ENCODE results near the gene INSR.
A peak's percentile ranks its signal among the peaks of the same experiment; 100 is the strongest.
"Not testable (repeated sequence)": the region's sequence is repeated elsewhere in the genome, so short reads cannot be mapped to it uniquely, and the experiment has no call there.

INSR gene

DNA sequence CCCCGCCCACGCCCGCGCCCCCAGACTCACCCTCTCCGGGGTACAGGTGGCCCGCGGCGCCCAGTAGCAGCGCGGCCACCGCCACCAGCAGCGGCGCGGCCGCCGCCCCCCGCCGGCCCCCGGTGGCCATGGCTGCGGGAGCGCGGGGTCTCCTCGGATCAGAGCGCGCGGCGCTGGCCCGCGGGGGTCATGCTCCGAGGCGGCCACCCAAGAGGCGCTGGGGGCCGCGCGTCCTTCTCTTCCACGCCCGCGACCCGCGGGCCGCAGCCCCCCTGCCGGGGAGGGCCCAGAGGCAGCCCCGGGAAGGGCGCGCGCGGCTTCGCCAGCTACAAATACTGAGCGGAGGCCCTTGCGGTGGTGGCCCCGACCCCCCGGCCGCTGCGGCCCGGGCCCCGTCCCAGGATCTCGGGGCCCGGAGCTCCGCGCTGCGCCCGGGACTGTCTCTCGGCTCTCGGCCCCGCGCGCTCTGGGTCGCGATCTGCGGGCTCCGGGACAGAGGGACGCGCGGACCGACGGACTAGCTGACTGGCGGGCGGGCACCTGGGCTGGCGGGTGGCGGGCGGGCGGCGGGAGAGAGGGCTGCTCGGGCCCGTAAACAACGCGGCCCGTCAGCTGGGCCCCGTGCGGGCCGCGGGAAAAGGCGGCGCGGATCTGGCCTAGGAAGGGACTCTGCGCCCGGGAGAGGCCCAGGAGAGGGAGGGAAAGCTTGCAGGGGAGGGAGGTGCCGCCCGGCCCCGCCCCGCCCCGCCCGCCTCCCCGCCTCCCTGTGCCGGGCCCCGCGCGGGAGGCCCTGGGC is at the start of gene INSR:
TSS of gene INSR (minus strand) at position 653 of the 796 bp plus-strand sequence. CDS start at position 130, 523 bp downstream.
- no peak for DNase-seq (ENCODE audit: low read depth in 2 of 2, low spot score in 1 of 2)

- DNase-seq (ENCODE audit: low read depth in 2 of 2, low spot score in 1 of 2) = no peak
These were observed 47.9 kb upstream of the INSR start for GRCh38 chr19:7342143-7342542.

DNA sequence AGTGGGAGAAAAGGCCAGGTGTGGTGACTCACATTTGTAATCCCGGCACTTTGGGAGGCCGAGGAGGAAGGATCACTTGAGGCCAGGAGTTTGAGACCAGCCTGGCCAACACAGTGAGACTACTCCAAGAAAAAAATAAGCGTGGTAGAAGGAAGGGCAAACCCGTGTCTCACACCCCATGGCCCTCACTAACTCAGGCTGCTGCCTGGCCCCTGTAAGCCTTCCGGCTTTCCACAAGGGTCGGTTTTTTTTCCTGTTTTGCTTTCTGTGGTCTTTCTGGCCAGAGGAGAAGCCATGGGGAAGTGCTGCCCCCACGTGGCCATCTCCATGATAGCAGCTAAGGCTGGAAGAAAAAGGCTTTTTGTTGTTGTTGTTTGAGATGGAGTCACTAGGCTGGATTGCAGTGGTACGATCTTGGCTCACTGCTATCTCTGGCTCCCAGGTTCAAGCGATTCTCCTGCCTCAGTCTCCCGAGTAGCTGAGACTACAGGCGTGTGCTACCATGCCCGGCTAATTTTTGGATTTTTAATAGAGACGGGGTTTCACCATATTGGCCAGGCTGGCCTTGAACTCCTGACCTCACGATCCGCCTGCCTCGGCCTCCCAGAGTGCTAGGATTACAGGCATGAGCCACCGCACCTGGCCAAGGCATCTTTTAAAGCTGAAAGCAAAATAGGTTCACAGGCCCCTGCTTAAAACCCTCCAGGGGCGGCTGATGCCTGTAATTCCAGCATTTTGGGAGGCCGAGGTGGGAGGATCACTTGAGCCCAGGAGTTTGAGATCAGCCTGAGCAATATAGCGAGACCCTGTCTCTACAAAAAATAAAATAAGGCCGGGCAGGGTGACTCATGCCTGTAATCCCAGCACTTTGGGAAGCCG is 47.0 kb upstream of the INSR start:
- DNase-seq (ENCODE audit: low read depth in 2 of 2, low spot score in 1 of 2) = peak; percentile 60 to 87

DNA sequence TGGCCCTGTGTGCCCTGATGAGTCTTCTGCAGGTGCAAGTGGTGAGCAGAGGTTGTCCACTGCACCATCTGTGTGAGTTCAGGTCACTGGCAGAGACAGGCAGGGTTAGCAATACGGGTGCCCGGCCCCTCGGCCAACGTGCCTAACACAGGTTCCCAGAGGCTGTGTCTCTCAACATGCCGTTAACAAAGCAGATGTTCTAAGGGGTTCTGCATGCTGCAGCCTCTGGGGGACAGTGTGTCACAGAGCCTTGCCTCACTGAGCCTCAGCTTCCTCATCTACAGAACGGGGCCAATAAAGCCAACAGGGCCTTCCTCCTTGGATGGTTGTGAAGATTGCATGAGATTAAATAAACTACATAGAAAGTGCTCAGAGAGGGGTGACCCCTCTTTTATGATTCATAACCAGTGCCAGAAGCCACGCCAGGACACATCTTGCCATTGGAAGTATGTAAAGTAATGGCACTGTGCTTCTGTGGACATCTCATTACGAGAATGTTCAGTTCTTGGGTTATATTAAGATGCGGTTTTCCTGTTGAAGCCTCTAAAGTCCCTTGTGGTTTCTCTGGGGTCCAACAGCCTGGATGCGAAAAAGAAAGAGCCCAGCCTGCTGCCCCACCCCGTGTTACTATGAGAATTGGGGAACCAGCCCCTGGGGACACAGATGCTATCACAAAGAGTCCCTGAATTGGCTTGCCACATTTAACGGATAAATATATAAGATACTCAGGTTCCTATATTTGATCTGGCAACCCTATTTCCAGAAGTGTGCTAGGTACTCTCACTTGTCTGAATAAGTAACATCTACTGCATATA is 43.4 kb upstream of the INSR start:
- no peak for DNase-seq (ENCODE audit: low read depth in 2 of 2, low spot score in 1 of 2)

DNA sequence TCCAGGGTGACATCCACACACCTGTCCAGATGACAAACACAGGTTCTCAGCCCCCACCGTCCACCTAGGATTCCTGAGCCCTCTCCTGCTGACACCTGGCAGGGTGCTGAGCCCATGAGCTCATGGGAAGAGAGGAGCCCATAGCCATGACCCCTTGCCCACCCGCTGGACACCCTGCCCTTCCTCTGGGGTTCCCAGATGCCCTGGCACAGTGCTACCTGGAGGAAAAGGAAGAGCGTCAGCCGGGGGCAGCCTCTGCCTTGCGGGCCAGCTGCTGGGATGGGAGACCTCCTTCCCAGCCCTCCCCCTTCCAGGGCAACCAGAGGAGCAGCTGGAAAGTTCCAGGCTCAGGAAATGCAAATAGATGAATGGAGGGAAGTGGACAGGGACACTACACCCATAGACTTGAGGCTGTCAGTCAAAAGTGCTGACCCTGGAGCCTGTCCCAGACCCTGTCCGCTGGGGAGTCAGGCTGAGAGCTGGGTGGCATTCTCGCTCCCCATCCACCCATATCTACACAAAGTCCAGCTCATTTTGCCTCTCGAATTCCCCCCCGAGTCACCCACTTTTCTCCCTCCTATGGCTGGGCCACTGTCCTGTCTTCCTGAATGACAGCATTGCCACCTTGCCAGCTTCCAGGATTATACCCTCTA is 42.2 kb upstream of the INSR start:
- no peak for DNase-seq (ENCODE audit: low read depth in 2 of 2, low spot score in 1 of 2)

GRCh38 chr19:7333198-7334118 is 39.2 kb upstream of the INSR start:
- no peak for DNase-seq (ENCODE audit: low read depth in 2 of 2, low spot score in 1 of 2)

GRCh38 chr19:7331446-7331845 is 37.2 kb upstream of the INSR start:
- DNase-seq (ENCODE audit: low read depth in 2 of 2, low spot score in 1 of 2) = no peak

- DNase-seq (ENCODE audit: low read depth in 2 of 2, low spot score in 1 of 2) = no peak
These were observed 34.4 kb upstream of the INSR start for GRCh38 chr19:7328647-7329046.

- no peak for DNase-seq (ENCODE audit: low read depth in 2 of 2, low spot score in 1 of 2)
These were observed 33.6 kb upstream of the INSR start for GRCh38 chr19:7327802-7328201.

DNA sequence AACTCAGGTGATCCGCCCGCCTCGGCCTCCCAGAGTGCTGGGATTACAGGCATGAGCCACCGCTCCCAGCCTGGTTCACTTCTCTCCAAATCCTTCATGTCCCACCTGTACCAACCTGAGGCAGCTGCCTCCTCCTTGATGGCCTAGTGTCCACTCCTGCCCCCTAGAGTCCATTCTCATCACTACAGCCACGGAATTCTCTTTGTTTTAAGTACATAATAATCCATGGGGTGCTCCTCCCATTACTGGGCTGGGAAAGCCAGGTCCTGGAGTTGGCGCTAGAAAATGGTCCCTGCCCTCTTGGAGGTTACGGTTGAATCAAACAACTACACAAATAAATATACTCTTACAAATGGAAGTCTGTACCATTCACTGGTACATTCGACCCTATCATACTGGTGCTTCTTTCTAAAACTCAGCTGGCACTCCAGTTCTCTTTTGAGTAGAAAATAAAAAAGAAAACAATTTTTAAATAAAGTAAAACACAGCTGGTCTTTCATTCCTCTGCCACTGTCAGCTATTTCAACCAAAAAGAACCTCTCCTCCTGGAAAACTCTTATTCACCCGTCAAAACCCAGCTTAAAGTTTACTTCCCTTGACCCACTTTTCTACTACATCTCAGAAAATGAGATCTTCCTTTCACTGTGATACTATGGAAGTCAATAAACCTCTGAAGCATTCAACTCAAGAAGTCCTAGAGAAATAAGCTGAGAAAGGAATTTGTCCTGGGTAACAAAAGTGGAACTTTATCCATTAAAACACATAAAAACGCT is 32.1 kb upstream of the INSR start:
- DNase-seq (ENCODE audit: low read depth in 2 of 2, low spot score in 1 of 2) = no peak

- DNase-seq (ENCODE audit: low read depth in 2 of 2, low spot score in 1 of 2) = no peak
These were observed 24.0 kb upstream of the INSR start for GRCh38 chr19:7318176-7318575.

DNA sequence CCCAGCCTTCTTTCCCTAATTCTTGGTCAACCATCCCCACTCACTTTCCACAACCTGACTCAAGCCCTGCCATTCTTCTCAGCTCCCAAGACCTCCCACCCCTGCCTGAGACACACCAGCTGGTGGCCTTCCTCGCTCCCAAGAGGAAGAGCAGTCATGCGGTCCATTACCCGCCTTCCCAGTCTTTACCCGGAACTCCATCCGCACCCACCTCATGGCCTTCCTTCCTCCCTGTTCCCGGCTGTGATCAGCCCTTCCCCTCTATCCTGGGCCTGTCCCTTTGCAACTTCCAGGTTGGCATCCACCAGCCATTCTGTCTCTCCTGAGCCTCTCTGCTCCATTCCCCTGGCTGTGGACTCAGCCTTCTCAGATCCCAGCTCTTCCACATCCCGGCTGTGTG is 18.6 kb upstream of the INSR start:
- no peak for DNase-seq (ENCODE audit: low read depth in 2 of 2, low spot score in 1 of 2)

DNA sequence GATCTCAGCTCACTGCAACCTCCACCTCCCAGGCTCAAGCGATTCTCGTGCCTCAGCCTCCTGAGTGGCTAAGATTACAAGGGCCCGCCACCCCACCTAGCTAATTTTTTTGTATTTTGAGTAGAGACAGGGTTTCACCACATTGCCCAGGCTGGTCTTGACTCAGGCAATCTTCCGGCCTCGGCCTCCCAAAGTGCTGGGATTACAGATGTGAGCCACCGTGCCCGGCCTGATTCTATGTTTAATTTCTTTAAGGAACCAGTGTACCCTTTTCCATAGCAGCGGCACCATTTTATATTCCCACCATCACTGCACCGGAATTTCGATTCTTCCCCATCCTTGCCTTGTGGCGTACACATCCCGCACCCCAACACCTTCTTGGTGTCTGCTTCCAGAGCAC is 17.7 kb upstream of the INSR start:
- DNase-seq (ENCODE audit: low read depth in 2 of 2, low spot score in 1 of 2) = no peak

DNA sequence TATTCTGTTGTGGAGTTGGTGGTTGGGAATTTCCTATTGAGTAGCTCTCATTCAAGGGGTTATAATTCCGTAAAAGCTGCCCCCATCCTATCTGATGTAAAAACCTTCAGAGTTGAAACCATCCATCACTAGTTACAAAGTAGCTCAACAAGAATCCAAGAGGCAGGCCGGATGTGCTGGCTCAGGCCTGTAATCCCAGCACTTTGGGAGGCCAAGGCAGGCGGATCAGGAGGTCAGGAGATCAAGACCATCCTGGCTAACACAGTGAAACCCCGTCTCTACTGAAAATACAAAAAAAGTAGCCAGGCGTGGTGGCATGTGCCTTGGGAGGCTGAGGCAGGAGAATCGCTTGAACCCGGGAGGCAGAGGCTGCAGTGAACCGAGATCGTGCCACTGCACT is 14.1 kb upstream of the INSR start:
- DNase-seq (ENCODE audit: low read depth in 2 of 2, low spot score in 1 of 2) = not testable (repeated sequence)

DNA sequence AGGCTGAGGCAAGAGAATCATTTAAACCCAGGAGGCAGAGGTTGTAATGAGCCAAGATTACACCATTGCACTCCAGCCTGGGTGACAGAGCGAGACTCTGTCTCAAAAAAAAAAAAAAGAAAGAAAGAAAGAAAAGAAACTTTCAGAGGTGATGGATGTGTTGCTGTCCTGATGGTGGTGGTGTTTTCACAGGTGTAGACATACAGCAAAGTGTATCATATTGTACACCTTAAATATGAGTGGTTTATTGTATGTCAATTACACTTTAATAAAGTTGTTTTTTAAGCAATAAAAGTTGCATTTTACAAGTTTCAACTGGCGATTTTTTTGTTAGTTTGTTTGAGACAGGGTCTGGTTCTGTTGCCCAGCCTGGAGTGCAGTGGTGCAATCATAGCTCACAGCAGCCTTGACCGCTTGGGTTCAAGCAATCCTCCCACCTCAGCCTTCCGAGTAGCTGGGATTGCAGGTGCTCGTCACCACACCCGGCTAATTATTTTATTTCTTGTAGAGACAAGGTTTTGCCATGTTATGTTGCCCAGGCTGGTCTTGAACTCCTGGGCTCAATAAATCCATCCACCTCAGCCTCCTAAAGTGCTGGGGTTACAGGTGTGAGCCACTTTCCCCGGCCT is 13.5 kb upstream of the INSR start:
- DNase-seq (ENCODE audit: low read depth in 2 of 2, low spot score in 1 of 2) = no peak

- DNase-seq (ENCODE audit: low read depth in 2 of 2, low spot score in 1 of 2) = no peak
These were observed 10.0 kb upstream of the INSR start for GRCh38 chr19:7304200-7304599.

DNA sequence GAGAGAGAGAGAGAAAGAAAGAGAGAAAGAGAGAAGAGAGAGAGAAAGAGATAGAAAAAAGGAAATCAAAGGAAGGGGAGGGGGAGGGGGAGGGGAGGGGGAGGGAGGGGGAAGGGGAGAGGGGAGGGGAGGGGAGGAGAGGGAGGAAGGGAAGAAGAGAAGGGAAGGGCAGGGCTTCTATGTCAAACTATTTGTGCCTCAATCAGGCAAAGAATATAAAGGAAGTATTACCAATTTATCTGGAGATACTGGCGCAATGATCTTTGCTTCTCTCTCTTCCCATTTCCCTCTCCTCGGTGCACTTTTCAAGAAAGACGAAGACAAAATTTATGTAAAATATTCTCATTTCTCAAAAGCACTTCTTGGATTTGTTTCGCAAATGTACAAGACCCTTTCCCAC is 9.3 kb upstream of the INSR start:
- DNase-seq (ENCODE audit: low read depth in 2 of 2, low spot score in 1 of 2) = no peak

DNA sequence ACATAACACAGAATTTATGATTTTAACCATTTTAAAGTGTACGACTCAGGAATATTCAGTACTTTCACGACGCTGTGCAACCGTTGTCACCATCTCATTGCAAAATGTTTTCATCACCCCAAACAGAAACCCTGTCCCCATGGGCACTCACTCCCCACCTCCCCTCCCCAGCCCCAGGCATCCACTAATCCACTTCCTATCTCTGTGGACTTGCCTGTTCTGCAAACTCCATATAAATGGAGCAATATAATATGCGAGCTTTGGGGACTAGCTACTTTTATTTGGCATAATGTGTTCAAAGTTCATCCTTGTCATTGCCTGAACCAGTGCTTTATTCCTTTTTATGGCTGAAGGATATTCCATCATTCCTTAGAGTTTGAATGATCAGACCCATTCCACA is 7.3 kb upstream of the INSR start:
- no peak for DNase-seq (ENCODE audit: low read depth in 2 of 2, low spot score in 1 of 2)

- DNase-seq (ENCODE audit: low read depth in 2 of 2, low spot score in 1 of 2) = no peak
These were observed 3.5 kb upstream of the INSR start for GRCh38 chr19:7297742-7298141.

Measured in stimulated activated CD8-positive, alpha-beta memory T cell treated with anti-CD3 and anti-CD28 coated beads, Interleukin-4, amount 100 ng/mL, for 4 hours (primary cell).